Stimulated activated CD8-positive, alpha-beta memory T cell treated with anti-CD3 and anti-CD28 coated beads, Interleukin-7, amount 100 ng/mL, for 4 hours (primary cell): ENCODE measurements around the gene CUTA.
"Not testable (repeated sequence)": the region's sequence is repeated elsewhere in the genome, so short reads cannot be mapped to it uniquely, and the experiment has no call there.

Experiments used
- DNase-seq, 2 donors: peaks; one replicate each; pipeline ENCODE4 v3.0.0-alpha.2; 2020; ENCODE audit warnings: low read depth in 2 of 2

The CUTA gene

GRCh38 chr6:33405386-33405940 is 12.4 kb downstream of the CUTA start:
- no peak for DNase-seq

GRCh38 chr6:33404884-33405283 is 13.0 kb downstream of the CUTA start:
- DNase-seq = no peak

- DNase-seq = not testable (repeated sequence)
These were observed 18.0 kb downstream of the CUTA start for GRCh38 chr6:33399881-33400280.

- DNase-seq = not testable (repeated sequence)
These were observed 19.3 kb downstream of the CUTA start for GRCh38 chr6:33398601-33399000.

GRCh38 chr6:33397541-33397940 is 20.4 kb downstream of the CUTA start:
- no peak for DNase-seq

GRCh38 chr6:33392979-33393378 is 24.9 kb downstream of the CUTA start:
- DNase-seq = no peak

- no peak for DNase-seq
These were observed 25.3 kb downstream of the CUTA start for GRCh38 chr6:33392595-33392948.

- no peak for DNase-seq
These were observed 25.8 kb downstream of the CUTA start for GRCh38 chr6:33391922-33392594.

GRCh38 chr6:33391278-33391921 is 26.5 kb downstream of the CUTA start, which contains the start of gene KIFC1:
Gene KIFC1, plus strand, starts transcription at chr6:33391823. Its CDS starts 163 bp downstream, at chr6:33391986.
- DNase-seq = peak; percentile 98 to 99

GRCh38 chr6:33390767-33391277 is 27.1 kb downstream of the CUTA start:
- no peak for DNase-seq

- DNase-seq = no peak
These were observed 27.7 kb downstream of the CUTA start for GRCh38 chr6:33390173-33390572.

- DNase-seq = no peak
These were observed 33.3 kb downstream of the CUTA start for GRCh38 chr6:33384581-33385020.

- DNase-seq = no peak
These were observed 34.3 kb downstream of the CUTA start for GRCh38 chr6:33383427-33384185.

- no peak for DNase-seq
These were observed 37.5 kb downstream of the CUTA start for GRCh38 chr6:33380272-33380981.

- DNase-seq = not testable (repeated sequence)
These were observed 38.7 kb downstream of the CUTA start for GRCh38 chr6:33379184-33379583.

- no peak for DNase-seq
These were observed 40.7 kb downstream of the CUTA start for GRCh38 chr6:33377171-33377570.

GRCh38 chr6:33375143-33375671 is 42.7 kb downstream of the CUTA start:
- no peak for DNase-seq

- DNase-seq = no peak
These were observed 43.7 kb downstream of the CUTA start for GRCh38 chr6:33373960-33374910.

GRCh38 chr6:33372526-33373123 is 45.3 kb downstream of the CUTA start:
- DNase-seq = no peak

- DNase-seq = not testable (repeated sequence)
These were observed 46.0 kb downstream of the CUTA start for GRCh38 chr6:33371901-33372300.
